Suprapubic skin (tissue), 4 donors: Measurements from ENCODE around the gene DDAH1.

Experiments used
- CTCF ChIP-seq, 2 donors: fragments of 200-600 bp in 1 of 2; fragments of 450-650 bp in 1 of 2; sonication (generic) in 1 of 2; IDR thresholded peaks; one replicate each; pipeline ENCODE4 v1.5.1; 2016 to 2019; ENCODE audit warnings: antibody characterized with exemption in 2 of 2, mild to moderate bottlenecking in 1 of 2, moderate library complexity in 1 of 2
- EP300 ChIP-seq: sonication (generic); formaldehyde crosslinking; IDR thresholded peaks from one replicate; pipeline ENCODE4 v1.6.1; 2017; ENCODE audit warnings: antibody characterized with exemption
- POLR2A ChIP-seq, 2 donors: fragments of 450-650 bp; IDR thresholded peaks; one replicate each; pipeline ENCODE4 v1.6.1; 2017; ENCODE audit warnings: antibody characterized with exemption in 2 of 2, mild to moderate bottlenecking in 2 of 2, moderate library complexity in 2 of 2
- POLR2AphosphoS5 ChIP-seq, 3 donors: sonication (generic); formaldehyde crosslinking; IDR thresholded peaks; one replicate each; pipeline ENCODE4 v1.6.1; 2017; ENCODE audit warnings: antibody characterized with exemption in 3 of 3

GRCh38 chr1:85467929-85468540, 3.1 kb upstream of the DDAH1 start:
- no peak for TF ChIP-seq CTCF (IDR thresholded peaks at IDR 0.05)
- TF ChIP-seq POLR2AphosphoS5 (IDR thresholded peaks at IDR 0.05) = no peak
- TF ChIP-seq POLR2A (IDR thresholded peaks at IDR 0.05) = no peak
- TF ChIP-seq EP300 = no peak
